GM21528 (cell line): ENCODE measurements around the gene SIT1.
"Not testable (repeated sequence)": the region's sequence is repeated elsewhere in the genome, so short reads cannot be mapped to it uniquely, and the experiment has no call there.

Source experiments
- ATAC-seq: cut with Tn5 transposase; IDR thresholded peaks from one replicate; pipeline ENCODE4 v1.9.1; 2021; ENCODE audit warnings: mild to moderate bottlenecking, moderate library complexity; ENCODE audit not compliant: unreplicated experiment, low FRiP score

SIT1 gene

DNA sequence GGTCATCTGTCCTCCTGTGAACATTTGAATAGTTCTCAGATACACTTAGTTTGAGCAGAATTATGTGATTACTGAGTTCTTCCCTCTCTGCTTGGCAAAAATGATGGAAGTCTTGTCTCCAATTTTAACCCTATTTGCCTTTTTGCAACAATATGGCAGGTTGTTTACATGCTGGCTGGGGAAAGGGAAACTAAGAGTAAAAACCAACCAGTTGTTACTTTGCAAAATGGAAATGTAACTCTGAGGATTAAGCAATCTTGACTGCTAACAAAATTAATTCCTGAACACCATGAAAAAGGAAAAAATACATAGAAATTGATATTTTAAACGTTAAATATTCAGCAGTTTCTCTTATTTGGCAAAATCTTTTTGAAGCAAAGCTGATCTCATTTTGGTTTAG is 11.1 kb downstream of the SIT1 start:
- no peak for ATAC-seq

DNA sequence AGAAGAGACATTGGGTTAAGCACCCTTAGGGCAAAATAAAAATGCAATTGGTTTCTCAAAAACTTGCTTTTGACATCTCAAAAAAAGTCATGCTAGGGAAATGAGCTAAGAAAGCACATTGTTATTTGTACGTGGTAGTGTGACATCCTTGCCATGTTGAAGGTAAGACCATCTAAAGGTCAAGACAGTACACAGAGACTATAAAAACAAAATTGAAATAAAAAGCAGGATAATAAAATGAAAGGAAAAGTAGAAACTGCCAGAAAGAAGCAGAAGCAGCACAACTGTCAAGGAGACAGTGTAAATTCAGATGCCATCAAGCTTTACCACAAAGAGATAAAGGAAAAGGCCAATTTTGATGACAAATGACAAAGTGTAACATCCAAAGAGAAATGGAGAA is 11.5 kb downstream of the SIT1 start:
- not testable (repeated sequence) for ATAC-seq

- ATAC-seq, result not testable (repeated sequence)
Measured at GRCh38 chr9:35638751-35639150, 12.0 kb downstream of the SIT1 start.

- ATAC-seq, result not testable (repeated sequence)
Measured at GRCh38 chr9:35637427-35637955, 13.2 kb downstream of the SIT1 start.

GRCh38 chr9:35636877-35637246 is 13.9 kb downstream of the SIT1 start:
- ATAC-seq, result not testable (repeated sequence)

DNA sequence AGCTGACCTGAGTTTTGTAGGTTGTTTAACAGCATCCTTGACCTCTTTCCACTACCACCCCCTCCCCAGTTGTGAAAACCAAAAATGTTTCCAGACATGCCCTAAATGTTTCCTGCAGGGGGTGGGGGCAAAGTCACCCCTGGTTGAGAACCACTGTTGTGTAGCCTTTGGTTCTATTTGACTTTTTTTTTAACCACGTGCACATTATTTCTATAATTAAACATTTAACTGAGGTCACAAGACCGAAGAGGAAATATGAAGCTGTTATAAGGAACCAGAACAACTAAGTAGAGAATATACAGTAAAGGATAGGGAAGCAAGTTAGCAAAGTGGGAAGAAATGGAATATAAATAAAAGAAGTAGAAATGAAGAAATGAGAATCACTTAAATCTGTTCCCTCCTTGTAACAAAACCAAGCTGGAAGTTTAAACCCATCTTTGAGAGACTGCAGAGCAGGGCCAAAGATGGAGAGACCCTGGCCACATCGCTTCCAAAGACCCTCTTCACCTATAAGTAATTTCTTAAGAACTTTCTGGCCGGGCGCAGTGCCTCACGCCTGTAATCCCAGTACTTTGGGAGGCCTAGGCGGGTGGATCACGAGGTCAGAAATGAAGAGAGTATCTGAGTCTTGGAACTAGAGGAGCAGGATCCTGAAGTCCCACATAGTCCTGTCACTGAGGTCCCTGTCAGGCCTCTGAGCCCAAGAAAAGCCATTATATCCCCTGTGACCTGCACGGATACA is 14.4 kb downstream of the SIT1 start:
- no peak for ATAC-seq

DNA sequence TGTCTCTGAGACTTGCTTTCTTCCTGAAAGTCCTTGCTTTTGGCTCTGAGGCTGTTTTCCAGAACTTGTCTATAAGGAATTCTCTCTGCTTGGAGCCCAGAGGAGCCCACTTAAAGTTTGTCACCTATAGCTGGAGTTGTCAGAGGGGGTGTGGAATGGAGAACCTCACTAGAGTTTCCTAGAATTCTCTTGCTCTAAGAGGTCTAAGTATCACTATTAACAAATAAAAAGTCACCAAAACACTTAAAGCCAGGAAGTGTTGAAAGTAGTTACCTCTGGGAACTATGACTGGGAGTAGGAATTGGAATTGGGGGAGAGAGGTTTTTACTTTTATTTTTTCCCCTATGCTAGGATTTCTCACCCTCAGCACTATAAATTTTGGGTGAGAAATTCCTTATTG is 15.0 kb downstream of the SIT1 start:
- ATAC-seq, result no peak

GRCh38 chr9:35629597-35629996 is 21.1 kb downstream of the SIT1 start:
- no peak for ATAC-seq

DNA sequence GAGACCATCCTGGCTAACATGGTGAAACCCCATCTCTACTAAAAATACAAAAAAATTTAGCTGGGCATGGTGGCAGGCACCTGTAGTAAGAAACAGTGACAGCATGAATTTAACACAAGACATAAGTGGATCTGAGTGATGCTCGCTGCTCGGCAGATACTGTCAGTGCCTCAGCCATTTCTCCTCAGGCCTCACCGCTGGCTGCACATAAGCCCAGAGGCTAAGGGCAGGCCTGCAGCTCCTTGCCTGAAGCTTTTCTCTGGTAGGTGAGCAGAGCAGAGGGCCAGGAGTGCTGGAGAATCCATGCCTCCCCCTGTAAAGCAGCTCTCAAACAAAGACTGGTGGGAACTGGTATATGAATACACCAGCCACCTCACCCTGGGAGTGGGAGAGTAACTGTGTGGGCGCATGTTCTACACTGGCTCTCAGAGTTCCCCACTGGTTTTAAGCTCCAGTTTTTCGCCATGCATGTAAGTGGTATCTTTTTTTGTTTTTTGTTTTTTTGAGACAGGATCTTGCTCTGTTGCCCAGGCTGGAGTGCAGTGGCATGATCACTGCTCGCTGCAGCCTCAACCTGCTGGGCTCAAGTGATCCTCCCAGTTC is 22.2 kb downstream of the SIT1 start:
- ATAC-seq, result no peak

- ATAC-seq, result no peak
Measured at GRCh38 chr9:35627575-35627974, 23.2 kb downstream of the SIT1 start.

DNA sequence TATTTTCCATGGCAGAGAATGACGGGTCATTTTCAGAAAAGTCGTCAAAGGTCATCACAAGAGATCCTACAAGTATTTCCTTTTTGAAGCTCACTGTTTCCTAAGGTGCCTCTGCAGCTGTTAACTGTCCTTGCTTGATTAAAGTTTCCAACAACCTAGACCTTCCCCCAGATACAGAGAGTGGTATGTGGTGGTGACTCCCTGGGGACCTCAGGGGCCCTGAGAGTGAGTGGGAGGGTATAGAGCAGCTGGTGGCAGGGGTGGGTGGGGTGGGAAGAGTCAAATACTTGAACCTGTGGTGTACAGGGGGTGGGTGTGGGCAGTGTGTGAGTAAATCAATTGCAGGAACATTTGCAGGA is 31.0 kb downstream of the SIT1 start:
- ATAC-seq, result peak; percentile 40

GRCh38 chr9:35618854-35619799 is 31.6 kb downstream of the SIT1 start:
- peak; percentile 48 for ATAC-seq

- no peak for ATAC-seq
Measured at GRCh38 chr9:35618325-35618727, 32.4 kb downstream of the SIT1 start, which contains the start of gene CD72. TSS of gene CD72 (minus strand) at chr9:35618413. CDS start at chr9:35618303, 110 bp downstream.

GRCh38 chr9:35617548-35617947 is 33.2 kb downstream of the SIT1 start:
- ATAC-seq, result no peak

- no peak for ATAC-seq
Measured at GRCh38 chr9:35616681-35617459, 33.9 kb downstream of the SIT1 start.

DNA sequence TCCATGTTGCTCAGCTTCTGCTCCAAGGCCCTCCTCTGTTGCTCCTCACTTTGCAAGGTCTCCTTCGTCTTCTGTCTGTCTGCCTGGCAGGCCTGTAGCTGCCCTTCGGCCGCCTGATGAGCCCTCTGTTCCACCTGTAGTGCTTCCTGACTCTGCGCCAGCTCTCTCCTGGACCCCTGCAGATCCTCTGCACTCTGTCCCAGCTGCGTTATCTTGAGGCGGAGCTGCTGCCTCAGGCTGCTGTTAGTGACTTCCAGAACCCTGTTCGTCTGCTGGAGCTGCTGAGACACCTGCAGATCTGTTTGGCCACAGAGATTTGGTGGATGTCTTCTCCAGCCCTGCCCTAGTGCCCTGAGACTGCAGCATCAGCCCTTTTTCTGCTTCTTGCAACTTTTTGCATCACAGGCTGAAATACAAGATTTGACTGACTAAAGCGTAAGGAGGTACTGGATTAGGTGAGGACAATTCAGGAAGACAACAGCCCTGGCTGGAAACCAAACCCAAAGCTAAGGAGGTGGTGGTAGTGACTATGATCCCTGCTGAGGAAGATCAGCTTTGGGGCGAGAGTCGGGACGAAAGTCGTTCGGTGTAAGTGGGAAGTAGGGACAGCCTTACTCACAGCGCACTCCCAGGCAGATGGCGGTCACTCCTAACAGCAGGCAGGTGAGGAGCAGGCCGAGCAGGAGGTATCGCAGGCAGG is 34.6 kb downstream of the SIT1 start:
- ATAC-seq, result no peak

DNA sequence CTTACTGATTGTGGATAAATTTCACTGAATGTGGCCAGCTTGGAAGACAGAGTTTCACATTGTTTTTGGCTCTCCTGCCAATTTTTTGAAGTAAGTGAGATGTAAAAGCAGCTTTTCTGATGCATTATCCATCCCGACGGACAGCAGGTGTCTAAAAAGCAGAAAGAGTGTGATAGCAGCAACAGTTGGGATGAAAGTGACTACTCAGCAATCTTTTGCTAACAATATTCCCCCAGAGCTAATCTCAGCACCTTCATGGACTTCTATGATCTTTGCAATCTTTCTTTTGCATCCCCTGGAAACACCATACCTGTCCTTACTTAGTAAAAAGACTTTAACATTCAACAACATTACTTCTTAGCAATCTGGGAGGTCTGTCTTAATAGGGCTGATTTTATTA is 37.9 kb downstream of the SIT1 start:
- ATAC-seq, result no peak

DNA sequence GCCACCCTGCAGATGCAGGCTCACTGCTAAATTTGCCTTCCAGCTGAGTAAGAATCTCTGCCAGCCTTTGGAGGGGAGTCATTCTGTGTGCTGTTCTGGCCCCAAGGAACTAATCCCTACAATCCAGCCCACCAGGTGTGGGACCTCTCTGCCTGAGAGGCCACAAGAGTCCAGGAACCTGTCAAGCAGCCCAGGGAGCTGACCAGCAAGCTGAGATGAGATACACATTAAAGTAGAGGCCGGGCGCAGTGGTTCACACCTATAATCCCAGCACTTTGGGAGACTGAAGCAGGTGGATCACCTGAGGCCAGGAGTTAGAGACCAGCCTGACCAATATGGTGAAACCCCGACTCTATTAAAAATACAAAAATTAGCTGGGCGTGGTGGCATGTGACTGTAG is 38.7 kb downstream of the SIT1 start:
- not testable (repeated sequence) for ATAC-seq

DNA sequence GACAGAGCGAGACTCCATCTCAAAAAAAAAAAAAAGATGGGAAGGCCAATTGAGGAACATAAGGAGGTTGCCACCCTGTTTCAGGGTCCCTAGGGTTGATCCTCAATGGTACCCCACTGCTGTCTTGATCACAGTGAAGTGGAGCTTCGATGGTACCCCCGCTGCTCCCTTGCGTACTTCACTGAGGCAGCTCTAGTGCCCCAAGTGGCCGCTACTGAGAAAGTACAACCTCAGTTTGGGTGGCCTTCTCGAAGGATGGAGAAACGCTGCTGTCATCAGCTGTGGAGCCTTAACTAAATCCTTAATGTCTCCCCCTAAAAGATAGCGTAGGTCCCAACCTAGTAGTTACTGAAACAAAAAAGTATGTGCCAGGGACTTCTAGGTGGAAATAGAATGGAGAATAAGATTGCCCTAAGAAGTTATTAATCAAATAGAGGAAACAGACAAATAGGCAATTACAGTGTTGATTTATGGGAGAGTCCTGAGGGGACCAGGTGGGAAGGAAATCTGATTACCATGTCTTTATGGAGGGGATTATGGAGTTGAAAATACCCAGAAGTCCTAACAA is 39.4 kb downstream of the SIT1 start:
- ATAC-seq, result no peak
